Dedifferentiated amniotic fluid mesenchymal stem cell (primary cell): ENCODE data around the gene STAC.
A peak's percentile ranks its signal among the peaks of the same experiment; 100 is the strongest.
"Not testable (repeated sequence)": the region's sequence is repeated elsewhere in the genome, so short reads cannot be mapped to it uniquely, and the experiment has no call there.

ENCODE experiments used
- DNase-seq: peaks from one replicate; pipeline ENCODE4 v3.0.0-alpha.2; 2016; ENCODE audit errors: extremely low spot score

Gene STAC

GRCh38 chr3:36477655-36478054, 97.4 kb downstream of the STAC start:
- no peak for DNase-seq

GRCh38 chr3:36480911-36481648, 100.8 kb downstream of the STAC start:
- DNase-seq, result peak; percentile 64

GRCh38 chr3:36482256-36482655, 102.0 kb downstream of the STAC start:
- DNase-seq, result no peak

GRCh38 chr3:36482880-36483279, 102.6 kb downstream of the STAC start:
- no peak for DNase-seq

- no peak for DNase-seq
Measured at GRCh38 chr3:36483709-36484108, 103.4 kb downstream of the STAC start.

- DNase-seq, result no peak
Measured at GRCh38 chr3:36484386-36484785, 104.1 kb downstream of the STAC start.

- DNase-seq, result no peak
Measured at GRCh38 chr3:36486009-36486795, 105.9 kb downstream of the STAC start.

GRCh38 chr3:36487616-36488015, 107.3 kb downstream of the STAC start:
- no peak for DNase-seq

- DNase-seq, result no peak
Measured at GRCh38 chr3:36488077-36488789, 107.9 kb downstream of the STAC start.

GRCh38 chr3:36489101-36489500, 108.8 kb downstream of the STAC start:
- no peak for DNase-seq

- no peak for DNase-seq
Measured at GRCh38 chr3:36489679-36490425, 109.5 kb downstream of the STAC start.

- no peak for DNase-seq
Measured at GRCh38 chr3:36493051-36493450, 112.7 kb downstream of the STAC start.

- DNase-seq, result peak; percentile 57
Measured at GRCh38 chr3:36494461-36495109, 114.3 kb downstream of the STAC start.

GRCh38 chr3:36496684-36497633, 116.7 kb downstream of the STAC start:
- DNase-seq, result peak; percentile 96

GRCh38 chr3:36500053-36500452, 119.7 kb downstream of the STAC start:
- not testable (repeated sequence) for DNase-seq

GRCh38 chr3:36501616-36502015, 121.3 kb downstream of the STAC start:
- DNase-seq, result no peak

- DNase-seq, result no peak
Measured at GRCh38 chr3:36505393-36505792, 125.1 kb downstream of the STAC start.

- no peak for DNase-seq
Measured at GRCh38 chr3:36511791-36512486, 131.6 kb downstream of the STAC start.

- DNase-seq, result no peak
Measured at GRCh38 chr3:36512555-36512954, 132.3 kb downstream of the STAC start.

GRCh38 chr3:36514171-36514570, 133.9 kb downstream of the STAC start:
- DNase-seq, result no peak
